NCI-H2029 (cell line): ENCODE data around the gene RPS8.
"Not testable (repeated sequence)": the region's sequence is repeated elsewhere in the genome, so short reads cannot be mapped to it uniquely, and the experiment has no call there.

Experiments used
- DNase-seq: peaks from one replicate; lab custom pipeline; 2025; lab: John Stamatoyannopoulos, UW

The RPS8 gene

GRCh38 chr1:44803312-44804095 lies 28.2 kb downstream of the RPS8 start:
- DNase-seq: no peak

GRCh38 chr1:44805311-44806024 lies 30.1 kb downstream of the RPS8 start:
- DNase-seq: no peak

- DNase-seq: no peak
These were observed 30.8 kb downstream of the RPS8 start for GRCh38 chr1:44806025-44806703.

GRCh38 chr1:44806704-44807363 lies 31.5 kb downstream of the RPS8 start, which contains the start of gene DYNLT4:
TSS of gene DYNLT4 (minus strand) at chr1:44807351. CDS start at chr1:44806668, 683 bp downstream.
- no peak for DNase-seq

GRCh38 chr1:44807364-44808062 lies 32.2 kb downstream of the RPS8 start:
- DNase-seq: peak; percentile 96

- DNase-seq: no peak
These were observed 33.0 kb downstream of the RPS8 start, which contains the start of gene BTBD19 for GRCh38 chr1:44808063-44808937. TSS of gene BTBD19 (plus strand) at chr1:44808523. CDS start at chr1:44808821, 298 bp downstream.

- no peak for DNase-seq
These were observed 33.9 kb downstream of the RPS8 start for GRCh38 chr1:44808938-44809917.

- DNase-seq: peak; percentile 31
These were observed 34.9 kb downstream of the RPS8 start for GRCh38 chr1:44810101-44810761.

- DNase-seq: not testable (repeated sequence)
These were observed 35.4 kb downstream of the RPS8 start for GRCh38 chr1:44810762-44811105.

- DNase-seq: no peak
These were observed 35.9 kb downstream of the RPS8 start for GRCh38 chr1:44811234-44811633.

GRCh38 chr1:44812822-44813543 lies 37.6 kb downstream of the RPS8 start:
- DNase-seq: no peak

GRCh38 chr1:44815926-44816325 lies 40.6 kb downstream of the RPS8 start:
- DNase-seq: not testable (repeated sequence)

- no peak for DNase-seq
These were observed 42.0 kb downstream of the RPS8 start for GRCh38 chr1:44817307-44817706.

- DNase-seq: no peak
These were observed 42.6 kb downstream of the RPS8 start for GRCh38 chr1:44817771-44818495.

- no peak for DNase-seq
These were observed 43.9 kb downstream of the RPS8 start for GRCh38 chr1:44819196-44819607.

GRCh38 chr1:44819608-44820327 lies 44.4 kb downstream of the RPS8 start:
- peak; percentile 75 for DNase-seq
